ENCODE results near the gene BRIP1.
"Not testable (repeated sequence)": the region's sequence is repeated elsewhere in the genome, so short reads cannot be mapped to it uniquely, and the experiment has no call there.

The BRIP1 gene

DNA sequence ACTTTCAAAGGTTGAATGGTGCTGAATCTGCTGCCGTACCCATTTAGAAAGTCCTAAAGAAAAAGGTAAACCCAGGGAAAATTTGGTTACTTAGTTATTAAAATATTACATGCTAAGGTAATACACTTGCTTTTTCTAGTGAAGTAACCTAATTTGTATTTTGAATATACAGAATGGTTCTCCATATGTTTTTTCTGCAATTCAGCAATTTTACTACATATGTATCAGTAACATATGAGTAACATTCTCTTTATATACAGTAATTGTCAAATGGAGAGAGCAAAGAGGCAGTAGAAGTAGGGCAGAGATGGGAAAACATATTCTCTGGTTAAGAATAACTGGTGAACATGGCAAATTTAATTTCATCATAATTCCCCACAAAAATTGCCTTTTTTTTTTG lies 177.2 kb downstream of the BRIP1 start:
- no peak for DNase-seq

DNA sequence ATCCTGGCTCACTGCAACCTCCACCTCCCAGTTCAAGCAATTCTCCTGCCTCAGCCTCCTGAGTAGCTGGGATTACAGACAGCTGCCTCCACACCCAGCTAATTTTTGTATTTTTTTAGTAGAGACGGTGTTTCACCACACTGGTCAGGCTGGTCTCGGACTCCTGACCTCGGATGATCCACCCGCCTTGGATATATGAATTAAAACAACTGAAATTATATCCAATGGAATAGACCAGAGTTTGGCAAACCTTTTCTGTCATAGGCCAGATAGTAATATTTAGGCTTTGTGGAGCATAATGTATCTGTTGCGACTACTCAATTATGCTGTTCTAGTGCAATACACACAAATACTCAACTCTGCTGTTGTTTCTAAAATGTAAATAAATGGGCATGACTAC lies 178.5 kb downstream of the BRIP1 start:
- DNase-seq = no peak

DNA sequence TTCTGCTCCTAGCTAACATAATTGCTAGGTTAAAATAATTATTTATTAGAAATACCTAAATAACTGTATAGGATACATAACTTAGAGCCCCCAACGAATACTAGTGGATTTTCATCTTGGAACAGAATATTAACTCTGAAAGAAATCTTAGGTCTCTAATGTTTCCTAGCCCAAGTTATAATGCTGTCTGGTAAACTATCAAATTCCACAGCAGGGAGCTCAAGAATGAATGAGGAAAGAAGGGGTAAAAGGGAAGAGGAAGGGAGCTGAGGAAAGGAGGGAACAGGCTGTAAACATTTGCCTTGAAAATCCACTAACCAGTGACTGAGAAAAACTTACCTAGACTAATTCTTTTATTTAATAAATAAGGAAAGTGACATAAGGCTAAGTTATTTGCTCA lies 179.2 kb downstream of the BRIP1 start:
- no peak for DNase-seq

DNA sequence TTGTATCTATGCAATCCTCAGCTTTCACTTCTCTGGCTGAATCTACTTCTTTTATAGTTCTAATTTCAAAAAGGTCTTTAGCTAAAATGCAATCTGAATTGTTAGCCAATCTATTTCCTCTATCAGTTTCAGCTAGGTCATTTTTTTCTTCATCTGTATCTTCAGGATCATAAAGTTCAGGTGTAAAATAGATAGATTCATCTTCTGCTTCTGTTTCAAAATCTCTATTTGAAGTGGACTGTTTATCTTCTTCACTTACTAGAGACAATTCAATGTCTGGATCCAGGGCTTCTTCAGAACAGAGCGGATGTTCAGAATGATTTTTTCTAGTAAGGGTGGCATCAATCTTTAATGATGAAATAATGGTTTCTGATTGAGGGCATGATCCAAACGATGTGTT lies 179.9 kb downstream of the BRIP1 start:
- DNase-seq = no peak

DNA sequence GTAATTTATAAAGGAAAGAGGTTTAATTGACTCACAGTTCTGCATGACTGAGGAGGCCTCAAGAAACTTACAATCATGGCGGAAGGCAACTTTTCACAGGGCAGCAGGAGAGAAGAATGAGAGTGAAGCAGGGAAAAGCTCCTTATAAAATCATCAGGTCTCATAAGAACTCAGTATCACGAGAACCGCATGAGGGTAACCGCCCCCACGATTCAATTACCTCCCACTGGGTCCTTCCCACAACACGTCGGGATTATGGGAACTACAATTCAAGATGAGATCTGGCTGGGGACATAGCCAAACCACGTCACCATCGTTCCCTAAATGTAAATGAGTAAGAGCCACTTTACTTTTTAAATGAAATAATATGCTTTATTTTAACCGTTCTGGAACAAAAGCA lies 182.4 kb downstream of the BRIP1 start:
- DNase-seq = no peak

DNA sequence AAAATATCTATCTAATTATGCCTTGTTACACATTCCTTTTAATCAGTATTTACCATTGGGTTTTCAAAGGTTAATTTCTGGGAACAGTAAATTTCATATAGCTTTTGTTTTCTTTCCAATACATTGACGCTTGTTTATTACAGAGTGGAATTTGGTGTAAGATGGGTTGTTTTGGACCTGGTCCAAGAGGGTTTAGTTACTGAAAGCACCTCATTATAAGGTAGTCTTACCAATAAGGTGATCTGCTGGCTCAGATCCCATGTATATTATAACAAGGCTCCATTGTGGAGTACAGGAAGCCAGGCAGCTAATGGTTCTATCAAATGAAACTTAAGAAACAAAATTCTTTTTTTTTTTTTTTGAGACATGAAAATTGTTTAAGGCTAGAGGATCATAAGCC lies 185.0 kb downstream of the BRIP1 start:
- no peak for DNase-seq

DNA sequence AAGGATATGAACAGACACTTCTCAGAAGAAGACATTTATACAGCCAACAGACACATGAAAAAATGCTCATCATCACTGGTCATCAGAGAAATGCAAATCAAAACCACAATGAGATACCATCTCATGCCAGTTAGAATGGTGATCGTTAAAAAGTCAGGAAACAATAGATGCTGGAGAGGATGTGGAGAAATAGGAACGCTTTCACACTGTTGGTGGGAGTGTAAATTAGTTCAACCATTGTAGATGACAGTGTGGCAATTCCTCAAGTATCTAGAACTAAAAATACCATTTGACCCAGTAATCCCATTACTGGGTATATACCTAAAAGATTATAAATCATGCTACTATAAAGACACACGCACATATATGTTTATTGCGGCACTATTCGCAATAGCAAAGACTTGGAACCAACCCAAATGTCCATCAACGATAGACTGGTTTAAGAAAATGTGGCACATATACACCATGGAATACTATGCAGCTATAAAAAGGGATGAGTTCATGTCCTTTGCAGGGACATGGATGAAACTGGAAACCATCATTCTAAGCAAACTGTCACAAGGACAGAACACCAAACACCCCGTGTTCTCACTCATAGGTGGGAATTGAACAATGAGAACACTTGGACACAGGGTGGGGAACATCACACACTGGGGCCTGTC lies 186.0 kb downstream of the BRIP1 start:
- DNase-seq = not testable (repeated sequence)

DNA sequence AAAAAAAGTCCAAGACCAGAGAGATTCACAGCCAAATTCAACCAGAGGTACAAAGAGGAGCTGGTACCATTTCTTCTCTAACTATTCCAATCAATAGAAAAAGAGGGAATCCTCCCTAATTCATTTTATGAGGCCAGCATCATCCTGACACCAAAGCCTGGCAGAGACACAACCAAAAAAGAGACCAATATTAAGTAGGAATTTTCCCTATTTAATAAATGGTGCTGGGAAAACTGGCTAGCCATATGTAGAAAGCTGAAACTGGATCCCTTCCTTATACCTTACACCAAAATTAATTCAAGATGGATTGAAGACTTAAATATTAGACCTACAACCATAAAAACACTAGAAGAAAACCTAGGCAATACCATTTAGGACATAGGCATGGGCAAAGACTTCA lies 186.8 kb downstream of the BRIP1 start:
- DNase-seq = not testable (repeated sequence)

DNA sequence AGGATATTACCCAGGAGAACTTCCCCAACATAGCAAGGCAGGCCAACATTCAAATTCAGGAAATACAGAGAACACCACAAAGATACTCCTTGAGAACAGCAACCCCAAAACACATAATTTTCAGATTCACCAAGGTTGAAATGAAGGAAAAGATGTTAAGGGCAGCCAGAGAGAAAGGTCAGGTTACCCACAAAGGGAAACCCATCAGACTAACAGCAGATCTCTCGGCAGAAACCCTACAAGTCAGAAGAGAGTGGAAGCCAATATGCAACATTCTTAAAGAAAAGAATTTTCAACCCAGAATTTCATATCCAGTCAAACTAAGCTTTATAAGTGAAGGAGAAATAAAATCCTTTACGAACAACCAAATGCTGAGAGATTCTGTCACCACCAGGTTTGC lies 188.7 kb downstream of the BRIP1 start:
- not testable (repeated sequence) for DNase-seq

DNA sequence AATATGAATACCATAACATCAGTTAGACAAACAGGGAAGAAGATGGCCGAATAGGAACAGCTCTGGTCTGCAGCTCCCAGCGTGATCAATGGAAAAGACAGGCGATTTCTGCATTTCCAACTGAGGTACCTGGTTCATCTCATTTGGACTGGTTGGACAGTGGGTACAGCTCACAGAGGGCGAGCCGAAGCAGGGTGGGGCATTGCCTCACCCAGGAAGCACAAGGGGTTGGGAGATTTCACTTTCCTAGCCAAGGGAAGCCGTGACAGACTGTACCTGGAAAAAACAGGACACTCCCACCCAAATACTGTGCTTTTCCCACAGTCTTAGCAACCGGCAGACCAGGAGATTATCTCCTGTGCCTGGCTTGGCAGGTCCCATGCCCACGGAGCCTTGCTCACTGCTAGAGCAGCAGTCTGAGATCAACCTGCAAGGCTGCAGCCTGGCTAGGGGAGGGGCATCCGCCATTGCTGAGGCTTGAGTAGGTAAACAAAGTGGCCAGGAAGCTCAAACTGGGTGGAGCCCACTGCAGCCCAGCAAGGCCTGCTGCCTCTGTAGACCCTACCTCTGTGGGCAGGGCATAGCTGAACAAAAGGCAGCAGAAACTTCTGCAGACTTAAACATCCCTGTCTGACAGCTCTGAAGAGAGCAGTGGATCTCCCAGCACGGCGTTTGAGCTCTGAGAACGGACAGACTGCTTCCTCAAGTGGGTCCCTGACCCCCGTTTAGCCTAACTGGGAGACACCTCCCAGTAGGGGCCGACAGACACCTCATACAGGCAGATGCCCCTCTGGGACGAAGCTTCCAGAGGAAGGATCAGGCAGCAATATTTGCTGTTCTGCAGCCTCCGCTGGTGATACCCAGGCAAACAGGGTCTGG lies 190.1 kb downstream of the BRIP1 start:
- DNase-seq = not testable (repeated sequence)

DNA sequence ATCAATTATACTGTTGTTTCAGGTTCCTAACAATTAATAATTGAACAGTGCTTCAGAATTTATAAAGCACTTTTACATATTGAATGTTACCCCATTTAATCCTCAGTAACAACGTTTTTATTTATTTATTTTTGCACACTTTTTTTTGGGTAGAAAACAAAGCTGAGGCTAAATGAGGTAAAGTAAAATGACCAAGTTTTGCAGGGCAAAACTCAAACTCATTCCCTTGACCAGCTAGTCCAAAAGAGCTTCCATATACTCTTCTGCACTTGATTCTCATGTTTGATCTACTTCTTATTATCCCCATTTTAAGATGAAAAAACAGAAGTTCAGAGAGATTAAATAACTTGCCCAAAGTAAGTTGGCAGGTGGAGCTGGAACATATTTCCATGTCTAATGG lies 191.2 kb downstream of the BRIP1 start:
- no peak for DNase-seq

DNA sequence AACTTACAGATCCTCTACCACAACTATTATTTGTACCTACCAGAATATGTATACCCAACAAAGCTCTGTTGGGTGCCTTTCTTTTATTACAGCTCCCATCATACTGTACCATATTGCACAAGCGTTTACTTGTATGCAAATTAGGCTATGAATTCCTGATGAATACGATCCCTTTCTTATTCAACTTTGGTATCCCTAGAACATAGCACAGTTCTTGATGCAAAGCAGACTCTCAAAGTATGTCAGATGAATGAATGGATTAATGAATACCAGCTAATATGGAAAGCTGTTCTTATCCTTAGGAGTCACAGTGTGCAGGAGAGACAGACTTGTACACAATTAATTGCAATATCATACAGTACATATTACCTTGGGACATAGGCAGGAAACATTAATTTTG lies 192.6 kb downstream of the BRIP1 start:
- DNase-seq = no peak

DNA sequence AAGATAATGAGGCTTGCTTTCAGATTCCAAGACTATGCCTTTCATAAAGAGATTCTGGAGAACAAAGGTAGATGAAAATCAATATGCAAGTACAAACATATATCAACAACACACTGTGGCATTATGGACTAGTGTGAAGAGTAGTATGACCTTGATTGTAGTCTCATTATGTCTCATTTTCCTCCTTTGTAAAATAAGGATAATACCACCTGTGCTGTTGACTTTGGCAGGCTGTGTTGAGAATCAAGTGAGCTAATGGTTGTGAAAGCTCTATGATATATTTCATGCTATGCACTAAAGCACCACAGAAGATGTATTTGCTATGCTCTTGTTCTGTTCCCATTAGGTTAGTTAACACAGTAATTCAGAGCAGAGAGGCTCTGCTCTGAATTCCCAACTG lies 193.8 kb downstream of the BRIP1 start:
- DNase-seq = no peak

DNA sequence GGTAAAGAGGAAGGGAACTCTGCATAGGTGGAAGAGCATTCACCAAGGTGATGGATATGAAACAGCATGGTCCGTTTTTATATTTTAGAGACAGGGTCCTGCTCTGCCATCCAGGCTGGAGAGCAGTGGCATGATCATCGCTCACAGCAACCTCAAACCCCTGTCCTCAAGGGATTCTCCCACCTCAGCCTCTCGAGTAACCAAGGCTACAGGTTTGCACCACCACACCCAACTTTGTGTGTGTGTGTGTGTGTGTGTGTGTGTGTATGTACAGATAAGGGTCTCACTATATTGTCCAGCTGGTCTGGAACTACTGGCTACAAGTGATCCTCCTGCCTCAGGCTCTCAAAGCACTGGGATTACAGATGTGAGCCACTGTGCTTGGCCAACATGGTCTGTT lies 194.8 kb downstream of the BRIP1 start:
- no peak for DNase-seq

DNA sequence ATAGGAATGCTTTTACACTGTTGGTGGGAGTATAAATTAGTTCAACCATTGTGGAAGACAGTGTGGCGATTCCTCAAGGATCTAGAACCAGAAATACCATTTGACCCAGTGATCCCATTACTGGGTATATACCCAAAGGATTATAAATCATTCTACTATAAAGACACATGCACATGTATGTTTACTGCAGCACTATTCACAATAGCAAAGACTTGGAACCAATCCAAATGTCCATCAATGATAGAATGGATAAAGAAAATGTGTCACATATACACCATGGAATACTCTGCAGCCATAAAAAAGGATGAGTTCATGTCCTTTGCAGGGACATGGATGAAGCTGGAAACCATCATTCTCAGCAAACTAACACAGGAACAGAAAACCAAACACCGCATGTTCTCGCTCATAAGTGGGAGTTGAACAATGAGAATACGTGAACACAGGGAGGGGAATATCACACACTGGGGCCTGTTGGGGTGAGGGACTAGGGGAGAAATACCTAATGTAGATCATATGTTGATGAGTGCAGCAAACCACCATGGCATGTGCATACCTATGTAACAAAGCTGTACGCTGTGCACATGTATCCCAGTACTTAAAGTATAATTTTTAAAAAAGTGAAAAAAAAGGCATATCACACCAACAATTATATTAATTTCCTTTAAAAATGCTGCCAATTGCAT lies 196.8 kb downstream of the BRIP1 start:
- not testable (repeated sequence) for DNase-seq

DNA sequence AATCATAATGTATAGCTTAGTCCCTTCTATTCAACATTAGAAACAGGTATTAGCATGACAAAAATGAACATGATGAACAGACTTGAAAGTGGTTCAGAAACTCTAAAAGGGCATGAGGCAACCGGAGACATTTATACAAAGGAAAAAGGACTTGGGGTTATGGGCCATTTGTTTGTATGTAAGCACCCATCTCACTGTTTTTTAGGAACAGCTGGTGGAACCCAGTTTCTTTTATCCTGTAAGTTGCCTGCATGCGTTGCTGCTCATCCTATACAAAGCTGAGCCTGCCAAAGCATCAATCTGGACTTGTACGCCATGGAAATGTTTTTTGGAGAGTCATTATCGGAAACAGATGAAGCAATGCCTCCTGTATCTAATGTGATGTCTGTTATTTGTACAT lies 200.0 kb downstream of the BRIP1 start:
- DNase-seq = no peak

DNA sequence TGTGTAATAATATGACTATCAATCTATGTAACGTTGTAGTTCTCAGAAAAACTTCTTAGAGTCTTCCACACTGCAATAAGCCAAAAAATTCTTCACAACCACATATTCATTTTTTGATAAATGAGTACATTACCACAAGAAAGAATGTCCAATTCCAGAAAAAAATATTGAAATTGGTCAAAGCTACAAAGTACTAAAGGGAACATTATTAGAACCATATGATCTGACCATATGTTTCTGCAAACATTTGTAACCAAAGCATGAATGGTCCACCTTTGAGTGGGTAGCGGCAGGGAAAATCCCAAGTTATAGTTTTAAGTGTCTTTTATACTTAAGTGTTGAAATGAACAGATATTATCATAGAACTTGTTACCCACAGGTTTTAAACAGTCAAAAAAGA lies 200.6 kb downstream of the BRIP1 start:
- DNase-seq = no peak

DNA sequence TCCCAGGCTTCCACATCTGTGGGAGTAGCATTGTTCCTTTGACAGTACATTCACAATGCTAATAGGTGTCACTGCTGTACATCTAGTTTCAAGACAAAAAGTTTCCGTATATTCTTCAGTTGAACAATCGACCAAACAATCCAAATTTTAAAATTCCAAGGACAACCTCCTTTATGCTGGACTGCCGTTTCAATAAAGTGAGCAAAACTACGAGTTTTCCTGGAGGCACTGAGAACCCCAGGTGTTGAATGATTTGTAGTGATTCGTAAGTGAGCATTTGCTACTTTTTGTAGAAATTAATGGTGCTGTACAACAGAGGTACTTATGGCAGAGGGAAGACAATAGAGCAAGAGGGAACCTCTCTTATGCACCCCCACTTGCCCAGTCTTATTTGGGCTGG lies 201.1 kb downstream of the BRIP1 start:
- DNase-seq = no peak

DNA sequence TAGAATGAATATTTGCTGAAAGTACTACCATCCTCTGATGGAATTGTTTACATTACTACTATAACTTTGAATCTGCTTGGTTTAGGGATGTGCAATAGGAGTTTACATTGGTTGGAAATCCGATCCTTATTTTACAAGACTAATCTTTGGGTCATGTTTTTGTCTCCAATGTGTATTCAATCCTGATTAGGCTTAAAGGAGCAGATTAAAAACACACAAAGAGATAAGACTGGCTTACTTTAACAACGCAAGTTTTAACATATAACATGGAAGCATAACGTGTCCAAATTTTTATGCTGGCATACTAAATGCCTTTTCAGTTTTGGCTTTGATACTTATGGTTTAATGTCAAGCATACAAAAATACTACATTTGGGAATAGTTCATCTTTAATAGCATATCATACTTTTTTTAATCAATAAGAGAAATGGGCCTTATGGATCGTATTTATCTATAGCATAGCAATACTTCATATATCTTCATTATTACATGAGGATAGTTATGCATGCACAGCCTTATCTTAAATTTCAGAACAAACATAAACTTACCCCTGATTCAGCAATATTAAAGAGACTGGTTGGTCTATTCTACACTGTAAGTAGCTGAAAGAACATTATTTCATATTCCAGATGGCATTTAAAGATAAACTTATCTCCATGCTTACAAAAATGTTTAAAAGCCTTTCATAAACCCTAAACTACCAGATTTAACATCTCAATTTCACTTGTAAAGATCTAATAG lies 202.4 kb downstream of the BRIP1 start:
- no peak for DNase-seq

DNA sequence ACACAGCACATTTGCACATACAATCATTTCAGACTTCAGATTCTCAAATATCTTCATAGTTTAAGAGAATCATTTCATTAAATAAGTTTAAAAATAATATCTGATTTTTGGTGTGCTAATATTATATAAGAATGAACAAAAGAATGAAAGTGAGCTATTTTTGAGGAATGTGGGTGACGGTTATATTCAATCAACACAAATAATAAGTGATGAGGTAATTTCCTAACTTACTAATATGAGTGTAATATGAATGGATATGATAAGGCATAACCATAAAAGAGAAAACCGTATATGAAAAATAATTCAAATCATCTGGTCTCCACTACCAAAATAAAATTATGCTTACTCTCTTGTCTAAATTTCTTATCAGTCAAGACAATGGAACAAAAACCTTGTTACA lies 203.9 kb downstream of the BRIP1 start:
- DNase-seq = no peak

DNA sequence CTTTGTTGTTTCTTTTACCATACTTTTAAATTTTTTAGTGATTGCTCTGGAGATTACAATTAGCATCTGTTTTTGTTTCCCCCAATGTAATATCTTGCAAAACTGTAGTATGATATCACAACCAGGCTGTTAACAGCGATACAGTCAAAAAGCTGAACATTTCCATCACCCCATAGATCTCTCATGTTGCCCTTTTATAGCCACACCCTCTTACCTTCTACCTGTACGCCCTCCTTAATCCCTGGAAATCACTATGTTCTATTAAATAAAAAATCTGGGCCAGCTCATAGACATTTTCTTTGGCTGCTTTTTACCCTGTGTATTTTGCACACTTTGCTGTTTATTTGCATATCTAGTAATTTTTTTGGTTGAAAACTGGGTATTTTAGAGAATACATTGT lies 205.1 kb downstream of the BRIP1 start:
- DNase-seq = no peak

DNA sequence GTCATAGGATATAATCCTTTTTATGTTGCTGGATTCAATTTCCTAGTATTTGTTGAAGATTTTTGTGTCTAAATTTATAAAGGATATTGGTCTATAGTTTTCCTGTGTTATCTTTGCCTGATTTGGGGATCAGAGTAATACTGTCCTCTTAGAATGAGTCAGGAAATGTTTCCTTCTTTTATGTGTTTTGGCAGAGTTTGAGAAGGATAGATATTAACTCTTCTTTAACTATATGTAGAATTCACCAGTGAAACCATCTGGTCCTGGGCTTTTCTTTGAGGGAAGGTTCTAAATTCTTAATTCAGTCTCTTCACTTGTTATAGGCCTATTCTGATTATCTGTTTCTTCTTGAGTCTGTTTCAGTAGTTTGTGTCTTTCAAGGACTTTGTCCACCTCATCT lies 206.0 kb downstream of the BRIP1 start:
- DNase-seq = no peak

DNA sequence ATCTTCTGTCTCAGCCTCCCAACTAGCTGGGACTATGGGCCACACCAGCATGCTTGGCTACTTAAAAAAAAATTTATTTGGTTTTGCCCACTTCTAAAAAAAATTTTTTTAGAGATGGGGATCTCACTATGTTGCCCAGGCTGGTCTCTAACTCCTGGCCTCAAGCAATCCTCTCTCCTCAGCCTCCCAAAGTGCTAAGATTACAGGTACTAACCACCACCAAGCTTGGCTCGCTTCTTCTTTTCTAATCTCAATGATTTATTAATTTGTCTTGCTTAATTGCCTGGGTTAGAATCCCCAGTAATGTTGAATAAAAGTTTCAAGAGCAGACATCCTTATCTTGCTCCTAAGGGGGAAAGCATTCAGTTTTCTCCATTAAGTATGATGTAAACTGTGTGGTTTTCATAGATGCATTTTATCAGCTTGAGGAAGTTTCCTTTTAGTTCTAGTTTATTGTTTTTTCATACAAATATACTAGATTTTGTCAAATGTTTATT lies 206.6 kb downstream of the BRIP1 start:
- DNase-seq = no peak
